Activated naive CD8-positive, alpha-beta T cell (primary cell): ENCODE data around the gene GBGT1.

ENCODE experiments used
- H3K27ac Mint-ChIP-seq: one replicate; pipeline ENCODE4 v1.8.0; 2021; ENCODE audit warnings: mixed read lengths
- H3K27me3 Mint-ChIP-seq: one replicate; pipeline ENCODE4 v1.8.0; 2021; ENCODE audit warnings: mixed read lengths
- H3K36me3 Mint-ChIP-seq: one replicate; pipeline ENCODE4 v1.8.0; 2021; ENCODE audit warnings: mixed read lengths
- H3K4me1 Mint-ChIP-seq: one replicate; pipeline ENCODE4 v1.8.0; 2021; ENCODE audit warnings: low read depth, mixed read lengths
- H3K4me3 Mint-ChIP-seq: one replicate; pipeline ENCODE4 v1.8.0; 2021; ENCODE audit warnings: mild to moderate bottlenecking, mixed read lengths
- H3K9me3 Mint-ChIP-seq: one replicate; pipeline ENCODE4 v1.8.0; 2021; ENCODE audit warnings: low read depth, mixed read lengths

Gene GBGT1

GRCh38 chr9:133160742-133161546 is 2.8 kb downstream of the GBGT1 start:
- peaks cover 3% of the 10 kb centered on the region for H3K27me3 Mint-ChIP-seq
- peak overlapping the region; percentile 60 for H3K4me3 Mint-ChIP-seq
- H3K4me1 Mint-ChIP-seq: peaks cover 5% of the 10 kb centered on the region
- no peaks in the 10 kb centered on the region for H3K36me3 Mint-ChIP-seq
- H3K9me3 Mint-ChIP-seq: no peaks in the 10 kb centered on the region
- H3K27ac Mint-ChIP-seq: no peak overlapping the region

- Mint-ChIP-seq H3K27me3 (peaks cover 3% of the 10 kb centered on the region), H3K27ac (no peak overlapping the region), H3K4me1 (peaks cover 3% of the 10 kb centered on the region), H3K36me3 (no peaks in the 10 kb centered on the region), H3K4me3 (no peak overlapping the region), H3K9me3 (no peaks in the 10 kb centered on the region)
These were observed 5.0 kb downstream of the GBGT1 start for GRCh38 chr9:133158695-133159094.

- Mint-ChIP-seq H3K4me3 (no peak overlapping the region), H3K9me3 (no peaks in the 10 kb centered on the region), H3K27ac (no peak overlapping the region), H3K27me3 (no peaks in the 10 kb centered on the region), H3K36me3 (no peaks in the 10 kb centered on the region), H3K4me1 (no peaks in the 10 kb centered on the region)
These were observed 8.6 kb downstream of the GBGT1 start for GRCh38 chr9:133155156-133155555.

- no peaks in the 10 kb centered on the region for H3K27me3 Mint-ChIP-seq
- no peak overlapping the region for H3K27ac Mint-ChIP-seq
- H3K4me1 Mint-ChIP-seq: peaks cover 3% of the 10 kb centered on the region
- H3K36me3 Mint-ChIP-seq: no peaks in the 10 kb centered on the region
- no peaks in the 10 kb centered on the region for H3K9me3 Mint-ChIP-seq
- no peak overlapping the region for H3K4me3 Mint-ChIP-seq
These were observed 9.4 kb downstream of the GBGT1 start for GRCh38 chr9:133154097-133154989.

GRCh38 chr9:133153227-133154096 is 10.3 kb downstream of the GBGT1 start:
- Mint-ChIP-seq H3K9me3 (no peaks in the 10 kb centered on the region), H3K27me3 (no peaks in the 10 kb centered on the region), H3K4me3 (no peak overlapping the region), H3K27ac (no peak overlapping the region), H3K4me1 (peaks cover 3% of the 10 kb centered on the region), H3K36me3 (no peaks in the 10 kb centered on the region)

GRCh38 chr9:133151601-133152525 is 11.9 kb downstream of the GBGT1 start:
- peaks cover 12% of the 10 kb centered on the region for H3K4me1 Mint-ChIP-seq
- H3K36me3 Mint-ChIP-seq: no peaks in the 10 kb centered on the region
- H3K27me3 Mint-ChIP-seq: no peaks in the 10 kb centered on the region
- no peaks in the 10 kb centered on the region for H3K9me3 Mint-ChIP-seq
- no peak overlapping the region for H3K4me3 Mint-ChIP-seq
- no peak overlapping the region for H3K27ac Mint-ChIP-seq

GRCh38 chr9:133151041-133151440 is 12.7 kb downstream of the GBGT1 start:
- Mint-ChIP-seq H3K27ac (peak overlapping the region; percentile 72), H3K4me3 (peak overlapping the region; percentile 56), H3K4me1 (peaks cover 12% of the 10 kb centered on the region)

GRCh38 chr9:133149130-133150015 is 14.3 kb downstream of the GBGT1 start:
- Mint-ChIP-seq H3K27me3 (no peaks in the 10 kb centered on the region), H3K36me3 (no peaks in the 10 kb centered on the region), H3K4me1 (peaks cover 26% of the 10 kb centered on the region)

More at GRCh38 chr9:133151041-133151440, 12.7 kb downstream of the GBGT1 start:
- Mint-ChIP-seq H3K36me3 (no peaks in the 10 kb centered on the region), H3K27me3 (no peaks in the 10 kb centered on the region), H3K9me3 (no peaks in the 10 kb centered on the region)

GRCh38 chr9:133148199-133149129 is 15.2 kb downstream of the GBGT1 start:
- H3K4me1 Mint-ChIP-seq: peaks cover 33% of the 10 kb centered on the region
- peak overlapping the region; percentile 93 for H3K27ac Mint-ChIP-seq
- no peaks in the 10 kb centered on the region for H3K27me3 Mint-ChIP-seq
- H3K9me3 Mint-ChIP-seq: no peaks in the 10 kb centered on the region
- H3K4me3 Mint-ChIP-seq: peak overlapping the region; percentile 92
- no peaks in the 10 kb centered on the region for H3K36me3 Mint-ChIP-seq

More at GRCh38 chr9:133149130-133150015, 14.3 kb downstream of the GBGT1 start:
- Mint-ChIP-seq H3K27ac (peak overlapping the region; percentile 80), H3K9me3 (no peaks in the 10 kb centered on the region), H3K4me3 (peak overlapping the region; percentile 74)

GRCh38 chr9:133147412-133148198 is 16.1 kb downstream of the GBGT1 start:
- no peaks in the 10 kb centered on the region for H3K36me3 Mint-ChIP-seq
- H3K4me1 Mint-ChIP-seq: peaks cover 39% of the 10 kb centered on the region
- H3K4me3 Mint-ChIP-seq: peak overlapping the region; percentile 92
- peak overlapping the region; percentile 93 for H3K27ac Mint-ChIP-seq
- no peaks in the 10 kb centered on the region for H3K9me3 Mint-ChIP-seq
- H3K27me3 Mint-ChIP-seq: no peaks in the 10 kb centered on the region

- H3K27me3 Mint-ChIP-seq: no peaks in the 10 kb centered on the region
- H3K36me3 Mint-ChIP-seq: no peaks in the 10 kb centered on the region
- no peaks in the 10 kb centered on the region for H3K9me3 Mint-ChIP-seq
- H3K4me1 Mint-ChIP-seq: peaks cover 47% of the 10 kb centered on the region
- peak overlapping the region; percentile 93 for H3K27ac Mint-ChIP-seq
- H3K4me3 Mint-ChIP-seq: peak overlapping the region; percentile 92
These were observed 16.8 kb downstream of the GBGT1 start for GRCh38 chr9:133146746-133147411.
